ENCODE measurements around the gene TMEM245.

- TF ChIP-seq SMC3 (IDR thresholded peaks at IDR 0.05) (no peak), CTCF (IDR thresholded peaks at IDR 0.05) (no peak), POLR2A (IDR thresholded peaks at IDR 0.05; ENCODE audit: low read length) (no peak), MAFK (IDR thresholded peaks at IDR 0.05; ENCODE audit: partially characterized antibody) (no peak), CEBPB (IDR thresholded peaks at IDR 0.05) (no peak), ZFP36 (IDR thresholded peaks at IDR 0.05; ENCODE audit: borderline replicate concordance, partially characterized antibody) (no peak), E2F6 (IDR thresholded peaks at IDR 0.05; ENCODE audit: borderline replicate concordance, low read depth) (no peak), REST (IDR thresholded peaks at IDR 0.05) (no peak), NR3C1 (IDR thresholded peaks at IDR 0.05) (no peak), HOXA7 (CRISPR knock-in tag; IDR thresholded peaks at IDR 0.05) (no peak), KDM1A (IDR thresholded peaks at IDR 0.05; ENCODE audit: low read depth) (no peak)
- TF ChIP-seq, protein P1, sequence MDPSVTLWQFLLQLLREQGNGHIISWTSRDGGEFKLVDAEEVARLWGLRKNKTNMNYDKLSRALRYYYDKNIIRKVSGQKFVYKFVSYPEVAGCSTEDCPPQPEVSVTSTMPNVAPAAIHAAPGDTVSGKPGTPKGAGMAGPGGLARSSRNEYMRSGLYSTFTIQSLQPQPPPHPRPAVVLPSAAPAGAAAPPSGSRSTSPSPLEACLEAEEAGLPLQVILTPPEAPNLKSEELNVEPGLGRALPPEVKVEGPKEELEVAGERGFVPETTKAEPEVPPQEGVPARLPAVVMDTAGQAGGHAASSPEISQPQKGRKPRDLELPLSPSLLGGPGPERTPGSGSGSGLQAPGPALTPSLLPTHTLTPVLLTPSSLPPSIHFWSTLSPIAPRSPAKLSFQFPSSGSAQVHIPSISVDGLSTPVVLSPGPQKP (IDR thresholded peaks at IDR 0.05; ENCODE audit: low read depth, low read length) = no peak
- TF ChIP-seq, protein P2, sequence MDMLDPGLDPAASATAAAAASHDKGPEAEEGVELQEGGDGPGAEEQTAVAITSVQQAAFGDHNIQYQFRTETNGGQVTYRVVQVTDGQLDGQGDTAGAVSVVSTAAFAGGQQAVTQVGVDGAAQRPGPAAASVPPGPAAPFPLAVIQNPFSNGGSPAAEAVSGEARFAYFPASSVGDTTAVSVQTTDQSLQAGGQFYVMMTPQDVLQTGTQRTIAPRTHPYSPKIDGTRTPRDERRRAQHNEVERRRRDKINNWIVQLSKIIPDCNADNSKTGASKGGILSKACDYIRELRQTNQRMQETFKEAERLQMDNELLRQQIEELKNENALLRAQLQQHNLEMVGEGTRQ (IDR thresholded peaks at IDR 0.05) = no peak
Measured at GRCh38 chr9:109020581-109021511, 98.9 kb downstream of the TMEM245 start.
